Fibroblast of gingiva (primary cell): ENCODE data around the gene MARK3.
"Not testable (repeated sequence)": the region's sequence is repeated elsewhere in the genome, so short reads cannot be mapped to it uniquely, and the experiment has no call there.

Source experiments
- DNase-seq: peaks from one replicate; pipeline ENCODE4 v3.0.0-alpha.2; 2011; ENCODE audit warnings: low read depth

The MARK3 gene

GRCh38 chr14:103514596-103515421 is 129.6 kb downstream of the MARK3 start:
- no peak for DNase-seq

- DNase-seq, result no peak
Measured at GRCh38 chr14:103516426-103517173, 131.4 kb downstream of the MARK3 start.

- DNase-seq, result no peak
Measured at GRCh38 chr14:103517174-103517566, 132.0 kb downstream of the MARK3 start.

- DNase-seq, result no peak
Measured at GRCh38 chr14:103517721-103518421, 132.7 kb downstream of the MARK3 start.

- DNase-seq, result no peak
Measured at GRCh38 chr14:103518422-103519042, 133.3 kb downstream of the MARK3 start.

GRCh38 chr14:103519043-103519836 is 134.0 kb downstream of the MARK3 start:
- peak; percentile 36 for DNase-seq

- no peak for DNase-seq
Measured at GRCh38 chr14:103519837-103520212, 134.6 kb downstream of the MARK3 start.

- no peak for DNase-seq
Measured at GRCh38 chr14:103520269-103520656, 135.0 kb downstream of the MARK3 start.

- DNase-seq, result peak; percentile 62
Measured at GRCh38 chr14:103520657-103521437, 135.6 kb downstream of the MARK3 start.

- no peak for DNase-seq
Measured at GRCh38 chr14:103521438-103521950, 136.3 kb downstream of the MARK3 start.

- no peak for DNase-seq
Measured at GRCh38 chr14:103521951-103522563, 136.8 kb downstream of the MARK3 start.

GRCh38 chr14:103522649-103523574 is 137.7 kb downstream of the MARK3 start, which contains the start of gene CKB:
Gene CKB (minus strand): TSS chr14:103522830. CDS start chr14:103522493, 337 bp downstream.
- peak; percentile 44 for DNase-seq

- DNase-seq, result no peak
Measured at GRCh38 chr14:103523575-103523954, 138.3 kb downstream of the MARK3 start.

GRCh38 chr14:103524002-103524935 is 139.1 kb downstream of the MARK3 start:
- DNase-seq, result no peak

- DNase-seq, result not testable (repeated sequence)
Measured at GRCh38 chr14:103525430-103526246, 140.4 kb downstream of the MARK3 start.

GRCh38 chr14:103526247-103526913 is 141.2 kb downstream of the MARK3 start:
- DNase-seq, result no peak
